GM19099 (cell line): ENCODE data around the gene ITPK1.

Source experiments
- POLR2A ChIP-seq: IDR thresholded peaks from 3 replicates; pipeline ENCODE4 v1.6.1; 2011; ENCODE audit warnings: low read depth; ENCODE audit not compliant: insufficient read length; ENCODE audit errors: extremely low read depth

ITPK1 gene

DNA sequence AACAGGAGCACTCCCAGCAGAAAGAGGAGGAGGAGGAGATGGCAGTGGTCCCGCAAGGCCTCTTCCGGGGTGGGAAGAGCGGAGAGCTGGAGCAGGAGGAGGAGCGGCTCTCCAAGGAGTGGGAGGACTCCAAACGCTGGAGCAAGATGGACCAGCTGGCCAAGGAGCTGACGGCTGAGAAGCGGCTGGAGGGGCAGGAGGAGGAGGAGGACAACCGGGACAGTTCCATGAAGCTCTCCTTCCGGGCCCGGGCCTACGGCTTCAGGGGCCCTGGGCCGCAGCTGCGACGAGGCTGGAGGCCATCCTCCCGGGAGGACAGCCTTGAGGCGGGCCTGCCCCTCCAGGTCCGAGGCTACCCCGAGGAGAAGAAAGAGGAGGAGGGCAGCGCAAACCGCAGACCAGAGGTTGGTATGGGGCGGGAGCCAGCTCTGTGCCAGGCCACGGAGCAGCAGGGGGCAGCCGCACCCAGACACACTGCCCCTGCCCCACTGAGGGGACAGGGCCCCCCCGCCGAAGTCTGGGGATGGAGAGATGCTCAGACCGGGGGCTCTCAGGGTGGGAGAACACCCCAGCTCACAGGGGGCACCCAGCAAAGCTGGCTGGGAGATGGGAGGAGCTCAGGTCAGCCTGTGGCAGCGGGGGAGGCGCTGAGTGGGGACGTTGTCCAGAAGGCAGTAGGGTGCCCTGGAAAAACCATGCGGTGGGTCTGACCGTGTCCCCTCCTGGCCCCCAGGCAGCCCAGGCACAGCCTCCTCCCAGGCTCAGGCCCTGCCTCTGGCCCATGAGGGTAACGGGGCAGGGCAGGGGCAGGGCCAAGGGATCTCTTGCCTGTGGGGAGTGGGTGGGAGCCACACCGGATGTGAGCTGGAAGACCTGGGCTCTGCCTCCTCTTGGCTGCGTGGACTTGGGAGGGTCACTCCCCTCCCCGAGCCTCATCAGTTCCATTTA, 183.0 kb downstream of the ITPK1 start:
- no peak for TF ChIP-seq POLR2A

DNA sequence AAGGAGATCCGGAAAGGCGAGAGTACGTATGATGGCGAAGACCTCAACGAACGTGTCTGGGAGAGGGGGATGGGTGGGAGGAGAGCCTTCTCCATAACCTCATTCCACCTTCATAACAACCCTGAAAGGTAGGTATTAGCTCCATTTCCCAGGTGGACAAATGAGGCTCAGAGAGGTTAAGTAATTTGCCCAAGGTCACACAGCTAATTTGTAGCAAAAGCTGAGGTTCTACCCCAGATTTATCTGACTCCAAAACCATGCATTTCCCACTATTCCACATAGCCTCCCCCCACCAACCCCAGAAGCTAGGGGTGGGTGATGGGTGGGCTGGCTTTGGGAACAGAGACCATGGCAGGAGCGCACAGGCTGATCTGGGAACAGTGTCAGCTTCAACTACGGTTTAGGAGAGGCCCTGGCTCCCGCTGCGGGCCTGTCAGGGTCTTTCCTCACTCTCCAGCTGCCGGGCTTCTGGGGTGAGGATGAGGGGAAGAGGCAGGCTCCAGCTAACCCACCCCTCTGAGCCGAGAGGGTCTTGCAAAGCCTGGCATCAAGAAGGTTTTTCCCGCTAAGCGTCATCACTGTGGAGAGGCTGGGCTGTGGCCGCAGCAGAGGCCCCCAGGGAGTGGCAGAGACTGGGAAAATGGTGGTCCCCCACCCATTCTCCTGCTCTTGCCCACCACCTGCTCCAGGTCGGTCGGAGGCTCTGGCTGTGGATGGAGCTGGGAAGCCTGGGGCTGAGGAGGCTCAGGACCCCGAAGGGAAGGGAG, 183.9 kb downstream of the ITPK1 start:
- TF ChIP-seq POLR2A, result no peak

DNA sequence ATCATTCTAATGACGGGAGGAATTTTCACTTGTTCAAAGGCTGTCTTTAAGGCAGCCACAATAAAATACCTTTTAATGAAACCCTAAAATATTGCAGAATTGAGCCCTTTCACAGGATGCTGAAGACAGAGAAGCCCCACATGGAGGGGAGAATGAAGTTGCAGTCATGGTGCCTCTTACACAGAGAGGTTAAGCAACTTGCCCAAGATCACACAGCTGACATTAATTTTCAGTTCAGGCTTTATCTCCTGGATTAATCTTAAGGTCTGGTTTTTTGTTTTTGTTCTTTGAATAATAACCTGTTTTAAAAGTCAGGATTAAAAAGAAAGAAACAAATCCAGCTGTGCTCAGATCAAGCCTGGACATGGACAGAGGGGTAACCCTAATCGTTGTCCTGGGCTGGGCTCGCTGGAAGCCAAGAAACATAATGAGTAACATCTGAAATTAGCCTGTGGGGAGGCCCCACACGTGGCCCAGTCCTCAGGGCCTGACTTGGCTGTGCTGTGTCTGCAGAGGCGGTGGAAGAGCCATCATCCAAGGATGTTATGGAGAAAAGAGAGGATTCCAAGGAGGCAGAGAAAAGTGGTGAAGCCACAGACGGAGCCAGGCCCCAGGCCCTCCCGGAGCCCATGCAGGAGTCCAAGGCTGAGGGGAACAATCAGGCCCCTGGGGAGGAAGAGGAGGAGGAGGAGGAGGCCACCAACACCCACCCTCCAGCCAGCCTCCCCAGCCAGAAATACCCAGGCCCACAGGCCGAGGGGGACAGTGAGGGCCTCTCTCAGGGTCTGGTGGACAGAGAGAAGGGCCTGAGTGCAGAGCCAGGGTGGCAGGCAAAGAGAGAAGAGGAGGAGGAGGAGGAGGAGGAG, 184.8 kb downstream of the ITPK1 start:
- TF ChIP-seq POLR2A, result no peak

DNA sequence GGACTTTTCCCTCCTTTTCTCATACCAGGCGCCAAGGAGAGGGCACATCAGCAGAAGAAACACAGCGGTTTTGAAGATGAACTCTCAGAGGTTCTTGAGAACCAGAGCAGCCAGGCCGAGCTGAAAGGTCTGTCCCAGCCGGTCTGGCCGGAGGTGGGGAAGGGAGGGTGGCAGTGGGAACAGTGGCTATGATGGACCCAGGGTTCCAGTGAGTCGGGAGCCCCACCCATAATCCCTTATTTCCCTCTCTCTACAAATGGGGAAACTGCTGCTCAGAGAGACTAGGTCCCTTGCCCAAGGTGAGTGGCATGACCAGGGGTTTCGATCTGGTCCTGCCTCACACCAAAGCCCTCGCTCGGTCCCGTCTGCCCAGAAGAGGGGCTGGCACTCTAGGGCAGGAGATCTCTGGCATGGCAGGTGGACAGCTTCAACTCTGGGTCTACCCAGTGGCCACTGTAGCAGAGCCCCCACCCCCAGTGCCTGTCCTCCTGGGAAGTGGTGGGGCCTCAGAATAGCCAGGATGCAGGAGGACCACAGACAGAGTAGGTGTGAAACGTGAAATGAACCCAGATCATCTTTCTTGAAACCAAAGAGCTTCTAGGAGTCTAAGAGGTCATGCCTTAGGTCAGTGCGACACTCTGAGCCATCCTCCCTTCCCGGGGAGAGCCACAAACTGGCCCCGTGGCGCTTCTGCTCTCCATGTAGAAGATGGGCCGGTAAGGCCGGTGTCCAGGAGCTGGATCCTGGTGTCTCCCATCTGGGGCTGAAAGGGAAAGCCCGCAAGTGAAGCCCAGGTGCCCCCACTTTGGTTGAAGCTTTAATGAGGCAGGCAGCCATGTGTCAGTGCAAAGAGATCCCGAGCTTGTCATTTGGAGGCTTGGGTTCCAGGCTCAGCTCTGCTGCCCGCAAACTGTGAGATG, 185.8 kb downstream of the ITPK1 start:
- TF ChIP-seq POLR2A, result no peak

DNA sequence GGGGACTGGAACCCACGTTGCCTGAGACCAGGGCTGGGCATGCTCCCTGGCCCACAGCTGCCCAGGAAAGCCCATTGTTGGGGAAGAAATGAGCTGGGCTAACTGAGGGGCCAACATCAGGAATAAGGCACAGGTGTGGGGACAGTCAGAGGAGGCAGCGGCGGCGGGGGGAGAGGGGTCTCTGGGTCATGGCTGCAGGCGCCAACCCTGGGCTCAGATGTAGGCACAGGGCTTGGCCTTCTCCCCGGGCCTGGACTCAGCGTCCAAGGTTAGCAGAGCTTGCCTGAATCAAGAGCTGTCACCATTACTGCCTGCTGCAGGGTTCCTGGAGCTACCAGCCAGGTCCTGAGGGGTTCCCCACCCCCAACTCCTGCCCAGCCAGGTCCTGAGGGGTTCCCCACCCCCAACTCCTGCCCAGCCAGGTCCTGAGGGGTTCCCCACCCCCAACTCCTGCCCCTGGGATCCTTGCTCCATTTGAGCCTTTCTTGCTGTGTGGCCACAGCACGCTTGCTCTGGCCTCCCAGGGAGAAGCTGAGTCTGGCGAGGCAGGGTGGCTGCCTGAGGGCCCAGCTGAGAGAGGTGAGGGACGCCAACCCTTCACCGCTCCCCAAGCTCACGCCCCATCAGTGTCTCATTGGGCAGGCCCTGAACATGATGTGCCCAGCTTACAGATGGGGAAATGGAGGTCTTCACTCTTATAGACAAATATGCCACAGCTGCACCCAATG, 186.6 kb downstream of the ITPK1 start:
- TF ChIP-seq POLR2A, result no peak

DNA sequence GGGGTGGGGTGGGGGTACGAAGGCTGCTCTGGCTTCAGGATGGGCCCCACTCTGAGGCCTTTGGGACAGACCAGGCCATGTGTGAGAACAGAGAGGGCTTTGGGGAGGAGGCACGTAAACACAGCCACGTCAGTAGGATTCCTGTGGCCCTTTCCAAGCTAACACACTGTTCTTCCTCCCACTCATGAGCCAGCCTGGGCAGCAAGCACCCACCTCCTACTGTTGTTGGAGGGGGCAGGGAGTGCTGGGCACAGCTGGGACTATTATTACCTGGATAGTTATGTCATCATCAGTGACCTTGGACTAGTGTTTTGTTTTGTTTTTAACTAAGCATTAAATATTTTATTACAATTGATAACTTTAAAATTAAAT, 187.5 kb downstream of the ITPK1 start:
- TF ChIP-seq POLR2A, result no peak

DNA sequence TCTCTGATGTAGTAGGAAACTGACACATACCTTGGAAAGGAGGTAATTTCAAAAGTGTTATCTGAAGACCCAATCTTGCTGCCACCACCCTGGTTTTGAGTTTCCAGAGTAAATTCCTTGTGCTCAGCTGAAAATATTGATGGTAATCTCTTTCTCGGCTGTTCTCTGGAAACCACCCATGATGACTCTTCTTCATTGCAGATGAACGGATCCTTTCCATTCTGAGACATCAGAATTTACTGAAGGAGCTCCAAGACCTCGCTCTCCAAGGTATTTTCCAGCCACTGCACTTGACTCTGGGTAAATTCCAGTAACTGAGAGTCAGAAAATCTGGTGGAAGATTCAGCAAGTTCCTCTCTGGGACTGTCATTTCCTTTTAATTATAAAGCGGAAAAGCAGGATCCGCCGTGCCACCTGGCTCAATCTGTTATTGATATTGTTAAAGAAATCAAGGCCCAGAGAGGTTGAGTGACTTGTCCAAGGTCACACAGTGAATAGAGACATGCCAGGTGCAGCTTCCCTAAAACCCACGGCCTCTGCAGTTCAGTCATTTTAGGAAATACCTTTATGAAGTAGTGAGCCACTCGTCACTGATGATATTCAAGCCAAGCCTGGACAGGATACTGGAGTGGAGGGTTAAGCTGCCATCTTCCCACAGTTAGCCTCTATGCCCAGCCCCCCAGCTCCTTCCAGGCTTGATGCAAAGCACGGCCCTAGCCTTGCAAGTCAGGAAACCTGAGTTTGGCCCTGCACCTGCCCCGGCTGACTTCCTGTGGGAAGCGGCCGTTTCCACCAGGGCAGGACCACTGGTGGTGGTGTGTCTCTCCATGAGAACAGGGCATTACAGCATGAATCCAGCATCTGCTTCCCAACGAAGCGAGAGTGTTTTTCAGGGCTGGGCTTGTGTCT, 188.1 kb downstream of the ITPK1 start:
- no peak for TF ChIP-seq POLR2A

DNA sequence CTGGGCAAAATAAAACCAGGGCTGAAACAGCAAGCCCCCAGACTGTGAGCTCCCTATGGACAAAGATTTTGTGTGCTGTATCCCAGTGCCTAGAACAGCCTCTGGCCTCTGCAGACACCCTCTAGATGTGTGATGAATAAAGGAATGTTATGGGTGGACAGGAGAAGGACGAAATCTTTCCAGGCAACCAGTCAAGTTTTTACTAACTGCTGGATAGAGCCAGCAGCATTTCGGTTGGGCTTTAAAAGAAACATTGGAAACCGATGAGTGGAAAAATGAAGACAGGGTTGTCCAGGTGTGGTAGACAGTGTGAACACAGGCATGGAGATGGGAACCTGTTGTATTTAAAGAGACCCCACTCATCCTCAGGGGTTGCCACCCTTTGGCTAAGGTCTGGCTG, 188.8 kb downstream of the ITPK1 start:
- no peak for TF ChIP-seq POLR2A

DNA sequence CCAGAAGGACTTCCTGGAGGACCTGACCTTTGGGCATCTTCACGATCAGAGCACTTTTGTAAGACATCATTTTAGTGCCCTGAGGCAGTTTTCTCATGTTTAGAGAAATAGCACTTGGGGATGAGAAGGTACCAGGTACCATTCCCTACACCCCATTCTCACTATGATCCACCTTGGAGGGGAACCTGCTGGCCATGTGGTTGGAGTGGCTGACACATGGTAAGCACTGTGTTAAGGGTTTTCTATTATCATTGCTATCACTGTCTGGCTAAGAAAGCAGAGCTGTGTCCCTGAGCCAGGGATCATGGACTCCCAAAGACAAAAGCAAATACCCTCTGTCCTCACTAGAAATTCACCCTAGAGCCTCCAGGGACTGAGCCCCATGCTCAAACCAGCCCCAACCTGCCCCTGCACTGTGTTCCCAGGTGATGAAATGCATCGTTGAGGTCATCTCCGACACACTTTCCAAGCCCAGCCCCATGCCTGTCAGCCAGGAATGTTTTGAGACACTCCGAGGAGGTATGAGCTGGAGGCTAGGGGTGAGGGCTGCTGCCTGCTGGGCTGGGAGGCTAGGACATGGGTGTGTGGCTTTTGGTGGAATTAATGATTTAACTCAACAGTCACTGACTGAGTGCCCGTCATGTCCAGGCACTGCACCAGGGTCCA, 189.4 kb downstream of the ITPK1 start:
- TF ChIP-seq POLR2A, result no peak

DNA sequence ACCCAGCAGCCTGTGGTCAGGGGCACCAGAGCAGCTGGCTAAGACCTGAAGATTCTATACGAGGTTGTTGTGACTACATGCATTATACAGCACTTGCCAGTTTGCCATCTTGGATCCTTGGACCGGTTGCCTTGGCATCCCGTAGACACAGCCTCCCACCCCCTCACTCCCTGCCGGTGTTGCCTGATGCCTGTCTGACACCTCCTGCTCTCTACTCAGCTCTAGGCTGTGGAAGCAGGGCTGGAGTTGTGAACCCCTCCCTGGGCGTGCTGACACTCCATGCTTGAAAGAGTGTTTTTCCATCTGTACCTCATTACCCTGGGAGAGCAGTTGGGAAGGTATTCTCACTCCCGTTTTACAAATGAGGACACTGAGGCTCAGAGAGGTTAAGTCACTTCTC, 190.3 kb downstream of the ITPK1 start:
- TF ChIP-seq POLR2A, result no peak

DNA sequence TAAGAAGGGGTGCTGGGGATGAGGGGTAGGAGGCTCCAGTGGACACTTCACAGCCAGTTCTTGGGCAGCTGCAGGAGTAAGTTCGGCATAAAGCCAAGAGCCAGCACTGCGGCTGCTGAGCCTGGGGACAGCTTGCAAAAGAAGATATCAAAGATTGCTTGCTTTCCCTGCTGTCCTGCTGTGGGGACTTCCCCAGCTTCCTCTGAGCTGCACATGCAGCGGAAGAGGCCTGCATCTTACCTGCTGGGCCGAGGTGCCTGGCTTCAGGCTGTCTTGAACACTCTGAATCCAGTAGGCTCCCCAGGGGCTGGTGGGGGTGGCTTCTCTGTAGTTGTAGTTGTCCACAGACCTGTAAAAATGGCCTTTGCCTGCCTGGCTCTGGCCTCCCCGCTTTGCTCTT, 191.5 kb downstream of the ITPK1 start:
- no peak for TF ChIP-seq POLR2A

DNA sequence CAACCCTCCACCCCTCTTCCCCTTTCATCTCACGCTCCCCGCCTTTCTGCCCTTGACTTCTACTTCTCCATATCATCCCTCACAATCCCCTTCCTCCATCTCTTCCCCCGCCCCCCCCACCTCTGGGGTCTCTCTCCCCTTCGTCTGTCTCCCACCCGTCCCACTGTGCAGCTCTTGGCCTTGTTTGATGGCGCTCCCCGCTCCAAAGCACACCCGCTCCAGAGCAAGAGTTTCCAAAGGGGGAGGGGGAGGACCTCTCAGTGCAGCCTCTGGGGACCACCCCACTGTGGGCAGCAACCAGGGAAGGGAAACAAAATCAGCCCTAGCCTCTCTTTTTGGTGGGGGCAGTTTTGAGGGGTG, 192.0 kb downstream of the ITPK1 start:
- no peak for TF ChIP-seq POLR2A
